Heart left ventricle (tissue), 16 donors: ENCODE measurements around the gene C6orf136. TPM values are rescaled to one million over a fixed set of nuclear protein-coding genes. Genes with fewer than 3 reads are reported as not detected.
A peak's percentile ranks its signal among the peaks of the same experiment; 100 is the strongest.
"Not testable (repeated sequence)": the region's sequence is repeated elsewhere in the genome, so short reads cannot be mapped to it uniquely, and the experiment has no call there.

Experiments used
- ATAC-seq, 4 donors: fragments of 200-7000 bp; cut with Tn5 transposase; one replicate each; pipeline ENCODE4 v1.9.1; 2020 to 2022; ENCODE audit warnings: moderate library complexity in 4 of 4, mild to moderate bottlenecking in 3 of 4, moderate number of reproducible peaks in 1 of 4
- DNase-seq, 5 donors: peaks; one replicate each; pipeline ENCODE4 v3.0.0-alpha.2; 2020
- H3K27ac ChIP-seq, 12 donors: fragments of 200-600 bp; sonication (generic) in 4 of 12; one replicate each; pipeline versions ENCODE4 v1.5.0 to v1.8.0; 2016 to 2022; ENCODE audit warnings: mild to moderate bottlenecking in 2 of 12
- H3K27me3 ChIP-seq, 9 donors: fragments of 200-600 bp; sonication (generic) in 2 of 9; one replicate each; pipeline versions ENCODE4 v1.5.1 to v1.8.0; 2016 to 2022; ENCODE audit warnings: mild to moderate bottlenecking in 3 of 9
- H3K36me3 ChIP-seq, 9 donors: fragments of 200-600 bp; sonication (generic) in 2 of 9; one replicate each; pipeline versions ENCODE4 v1.5.0 to v1.8.0; 2018 to 2022; ENCODE audit warnings: mild to moderate bottlenecking in 2 of 9
- H3K4me1 ChIP-seq, 12 donors: fragments of 200-600 bp; sonication (generic) in 4 of 12; one replicate each; pipeline versions ENCODE4 v1.5.0 to v1.8.0; 2016 to 2022; ENCODE audit warnings: mild to moderate bottlenecking in 3 of 12
- H3K4me3 ChIP-seq, 12 donors: fragments of 200-600 bp; sonication (generic) in 4 of 12; one replicate each; pipeline versions ENCODE4 v1.5.0 to v1.8.0; 2017 to 2022; ENCODE audit warnings: mild to moderate bottlenecking in 9 of 12, moderate library complexity in 4 of 12
- H3K9me3 ChIP-seq, 12 donors: fragments of 200-600 bp; sonication (generic) in 4 of 12; one replicate each; pipeline versions ENCODE4 v1.5.0 to v1.8.0; 2016 to 2022; ENCODE audit warnings: mild to moderate bottlenecking in 1 of 12
- CTCF ChIP-seq, 12 donors: fragments of 200-600 bp; sonication (generic) in 4 of 12; IDR thresholded peaks; one replicate each; pipeline versions ENCODE4 v1.5.0 to v1.8.0; 2018 to 2022; ENCODE audit warnings: antibody characterized with exemption in 12 of 12, mild to moderate bottlenecking in 5 of 12
- POLR2A ChIP-seq, 2 donors: fragments of 450-650 bp; IDR thresholded peaks; one replicate each; pipeline ENCODE4 v1.6.1; 2017; ENCODE audit warnings: antibody characterized with exemption in 2 of 2, mild to moderate bottlenecking in 2 of 2, moderate library complexity in 2 of 2
- WGBS, 4 donors: extraction: QIAGEN DNeasy Blood & Tissue Kit in 2 of 4; methylation state at CpG; one replicate each; pipeline versions ENCODE4 v1.1.5 to v1.1.7; 2013 to 2018; 5-methylcytosine and 5-hydroxymethylcytosine counted together
- intact Hi-C, 10 donors: fragments of 100-400 bp; cut with DNase I; formaldehyde crosslinking; loops; one replicate each; pipeline versions ENCODE4 v1.11.1 to v1.14.2; 2022
- long read RNA-seq, 3 donors: library from polyadenylated mRNA; unstranded; transcript quantifications; one replicate each; pipeline ENCODE4 v2.0.0, GENCODE V29; 2020 to 2021
- polyA plus RNA-seq, 2 donors: library from polyadenylated mRNA; stranded (reverse); fragments of 200-250 nt; gene quantifications; one replicate each; pipeline ENCODE4 v1.2.3, GENCODE V29; 2013
- total RNA-seq, 9 donors: library from RNA; depleted of rRNA in 2 of 9; stranded (reverse); fragments of >200 nt in 2 of 9; fragmentation: NEBNext Ultra II Directional in 3 of 9; extraction: Animal tissue kit (Norgen Biotek cat#: 25700) in 3 of 9; gene quantifications; one replicate each; pipeline versions ENCODE4 v1.1.0 to v1.2.4, GENCODE V29; 2016 to 2023
- donor health status: ischemic (EF 13 %, LVEDD 7.1; RV severe dilation, severe dysfunction).
- donor health status: healthy with polysubstance abuse.
- donor health status: DM: no; HTN: yes; CAD: no.
- donor health status: DM: no; HTN: no; CAD: no.
- donor health status: ischemic (EF 25% LVEDD 6.9; RV normal size, moderate dysfunction).
- donor health status: ischemic (EF 25% LVEDD 5.7; RV mildly dilated, moderate dysfunction).
- donor health status: healthy.
- donor health status: DM: yes; HTN: yes; CAD: no.
- donor health status: ischemic (EF 35%, LVEDD 5.7; RV mildly dilated, moderate dysfunction).
- donor health status: nonischemic (EF 11% LVEDD 7.7; RV severe dilation, severe dysfunction).
- donor health status: DM: yes; HTN: yes; CAD: no.
- donor health status: PGD.
- donor health status: ischemic (EF 29% LVEDD 5.4; RV normal size, mild dysfunction).
- donor health status: nonischemic (EF 23%, LVEDD 6.1; RV moderate dilation, normal function).

C6orf136 gene
- 10 to 100 TPM; 27.9 to 58.9 (median 47.4) TPM for total RNA-seq
- 10 to 100 TPM; 46.0 to 79.3 TPM for polyA plus RNA-seq
- long read RNA-seq, donor 1, transcript C6orf136-203 (6 exons, 1,402 nt), result major isoform, 20 of 39 reads
- long read RNA-seq, donor 1, partial matches to known transcripts, result 14 of 39 reads
- long read RNA-seq, donor 1, other reads (novel, unspliced or antisense), result 2 of 39 reads
- long read RNA-seq, donor 2, transcript C6orf136-203 (6 exons, 1,402 nt), result major isoform, 12 of 26 reads
- long read RNA-seq, donor 2, partial matches to known transcripts, result 6 of 26 reads
- long read RNA-seq, donor 2, other reads (novel, unspliced or antisense), result 3 of 26 reads
- long read RNA-seq, donor 3, transcript C6orf136-201 (6 exons, 1,978 nt), result minor isoform, 6 of 33 reads
- long read RNA-seq, donor 3, transcript C6orf136-203 (6 exons, 1,402 nt), result major isoform, 10 of 33 reads
- long read RNA-seq, donor 3, partial matches to known transcripts, result 12 of 33 reads
- long read RNA-seq, donor 3, other reads (novel, unspliced or antisense), result 4 of 33 reads

GRCh38 chr6:30646450-30647241 lies at the start of gene C6orf136:
TSS of gene C6orf136 (plus strand) at chr6:30647133. CDS start at chr6:30647232, 99 bp downstream.
- intact Hi-C loops, result no loop called here
- Histone ChIP-seq H3K4me1 (peaks cover 0 to 33% (median 13%) of the 10 kb centered on the region in 12 donors), H3K36me3 (peaks cover 0 to 56% (median 29%) of the 10 kb centered on the region in 9 donors), H3K27ac (peak within 1 kb of the TSS; percentile 90 to 99 (median 96)), H3K27me3 (no peaks in the 10 kb centered on the region), H3K4me3 (peak within 1 kb of the TSS; percentile 69 to 100 (median 90)), H3K9me3 (no peaks in the 10 kb centered on the region)
- peak; percentile 91 to 97 (median 95) for DNase-seq
- ATAC-seq, result peak; percentile 89 to 95 (median 90)
- 7 to 16% (median 13%) methylated on average over 22 to 37 of the region's 37 CpGs for WGBS, 4 donors
- no peak for TF ChIP-seq CTCF (IDR thresholded peaks at IDR 0.05)
- peak in 1 of 2 donors; percentile 20 for TF ChIP-seq POLR2A (IDR thresholded peaks at IDR 0.05)

- H3K36me3 ChIP-seq, result peaks cover 0 to 60% (median 40%) of the 10 kb centered on the region in 9 donors
- peak; percentile 61 to 79 (median 74) for TF ChIP-seq CTCF (IDR thresholded peaks at IDR 0.05)
- 75 to 79% (median 77%) methylated on average over 15 of the region's 15 CpGs for WGBS, 4 donors
- not testable (repeated sequence) for H3K27ac ChIP-seq, H3K4me3 ChIP-seq, H3K9me3 ChIP-seq, H3K27me3 ChIP-seq
- DNase-seq, result peak in 4 of 5 donors; percentile 59 to 77 (median 70)
- ATAC-seq, result peak; percentile 57 to 73 (median 70)
- intact Hi-C loops, result loop anchor here in 8 of 10 donors (2.0 to 10.0 kb wide), 6 partner anchors 40 to 115 kb away; partner anchors contain the start of genes GNL1 (in 1 of the 8) and PRR3 (in 1 of the 8)
- H3K4me1 ChIP-seq, result peaks cover 0 to 11% (median 0%) of the 10 kb centered on the region in 12 donors
These were observed 49.4 kb upstream of the C6orf136 start for GRCh38 chr6:30597315-30598144.

- Histone ChIP-seq H3K27me3 (no peaks in the 10 kb centered on the region), H3K27ac (no peak overlapping the region), H3K9me3 (no peaks in the 10 kb centered on the region), H3K36me3 (peaks cover 9 to 61% (median 47%) of the 10 kb centered on the region in 9 donors), H3K4me1 (peaks cover 0 to 11% (median 0%) of the 10 kb centered on the region in 12 donors), H3K4me3 (no peak overlapping the region)
- DNase-seq (no peak), ATAC-seq (peak in 1 of 4 donors; percentile 1)
- TF ChIP-seq CTCF (IDR thresholded peaks at IDR 0.05) (no peak), POLR2A (IDR thresholded peaks at IDR 0.05) (no peak)
- intact Hi-C loops, result loop anchor here in 7 of 10 donors (5.0 to 10.0 kb wide), 4 partner anchors 42 to 117 kb away; partner anchors contain the start of genes GNL1 (in 1 of the 7) and PRR3 (in 1 of the 7)
- 71 to 77% (median 76%) methylated on average over 11 to 12 of the region's 12 CpGs for WGBS, 4 donors
These were observed 47.9 kb upstream of the C6orf136 start for GRCh38 chr6:30598912-30599624.
